DMS114 treated with DMSO at 0.1 percent for 48 hours (cell line): ENCODE measurements around the gene PODXL.
"Not testable (repeated sequence)": the region's sequence is repeated elsewhere in the genome, so short reads cannot be mapped to it uniquely, and the experiment has no call there.

Experiments used
- DNase-seq: peaks from one replicate; lab custom pipeline; 2025; ENCODE audit not compliant: unreplicated experiment; lab: John Stamatoyannopoulos, UW

PODXL gene

DNA sequence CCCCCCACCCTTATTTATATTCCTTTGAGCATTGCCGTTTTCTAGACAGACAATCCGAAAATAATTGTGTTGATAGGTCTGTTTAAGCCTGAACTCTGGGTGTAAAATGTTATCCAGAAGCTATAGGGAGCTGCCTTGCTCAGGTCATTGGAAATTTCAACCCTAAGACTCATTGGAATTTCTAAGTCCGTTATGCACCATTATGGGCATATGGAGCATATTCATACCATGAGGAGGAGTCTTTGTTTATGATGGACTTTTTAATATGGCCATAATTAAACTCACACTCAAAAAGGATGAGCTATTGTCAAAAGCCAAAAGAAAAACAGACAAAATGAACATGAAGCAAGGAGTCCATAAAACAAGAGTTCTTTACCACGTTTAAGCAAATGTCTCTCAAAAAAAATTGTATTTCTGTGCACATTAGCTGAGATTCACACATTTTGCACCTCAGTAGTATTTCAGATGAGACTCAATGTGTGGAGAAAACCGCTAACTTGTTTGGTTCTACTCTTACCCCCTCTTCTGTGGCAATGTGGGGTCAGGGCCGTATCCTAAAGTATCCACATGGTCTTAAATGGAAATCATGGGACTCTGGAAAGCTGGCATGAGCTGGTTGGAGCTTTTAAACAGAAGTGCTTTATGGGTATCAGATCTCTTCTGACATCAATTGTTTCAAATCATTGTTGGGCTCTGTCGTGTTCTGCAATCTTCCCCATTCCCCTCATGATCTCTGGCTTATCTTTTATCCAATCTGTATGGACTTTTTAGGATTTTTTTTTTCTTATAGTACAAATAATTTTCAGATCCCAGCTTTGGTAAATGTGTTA is 60.5 kb downstream of the PODXL start:
- DNase-seq, result no peak

DNA sequence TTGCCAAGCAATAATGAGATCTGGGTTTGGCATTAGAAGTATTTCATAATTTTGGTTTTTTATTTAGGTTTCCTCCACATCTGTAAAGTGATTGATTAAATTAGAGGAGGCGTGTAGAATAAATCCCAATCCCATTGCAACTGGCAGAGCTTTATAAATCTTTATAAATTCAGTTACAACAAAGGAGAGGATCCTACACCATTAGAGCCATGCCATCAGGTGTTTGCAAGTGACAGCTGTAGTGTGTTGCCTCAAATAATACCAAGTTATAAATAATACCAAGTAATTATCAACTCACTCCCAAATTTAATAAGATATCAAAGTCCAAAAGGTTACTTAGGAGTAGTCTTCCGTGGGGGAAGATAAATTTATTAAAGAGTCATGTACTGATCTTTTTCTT is 62.2 kb downstream of the PODXL start:
- DNase-seq, result no peak

DNA sequence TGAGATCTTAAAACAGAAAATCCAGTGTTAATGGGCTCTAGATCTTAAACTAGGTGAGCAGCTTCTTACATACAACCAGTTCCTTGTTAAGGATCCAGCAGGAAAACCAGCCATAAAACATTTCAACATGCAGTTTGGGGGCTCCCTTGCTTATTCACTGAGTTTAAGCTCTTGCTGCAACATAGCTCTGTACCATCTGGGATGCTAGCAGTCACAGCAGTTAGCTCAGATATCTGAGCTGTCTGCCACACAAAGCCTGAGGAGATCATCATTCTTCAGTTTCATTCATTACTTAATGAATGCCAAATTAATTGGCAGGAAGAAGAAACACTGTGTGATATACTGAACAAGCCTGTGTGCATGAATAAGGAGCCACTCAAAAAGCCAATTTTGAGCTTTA is 62.8 kb downstream of the PODXL start:
- no peak for DNase-seq

DNA sequence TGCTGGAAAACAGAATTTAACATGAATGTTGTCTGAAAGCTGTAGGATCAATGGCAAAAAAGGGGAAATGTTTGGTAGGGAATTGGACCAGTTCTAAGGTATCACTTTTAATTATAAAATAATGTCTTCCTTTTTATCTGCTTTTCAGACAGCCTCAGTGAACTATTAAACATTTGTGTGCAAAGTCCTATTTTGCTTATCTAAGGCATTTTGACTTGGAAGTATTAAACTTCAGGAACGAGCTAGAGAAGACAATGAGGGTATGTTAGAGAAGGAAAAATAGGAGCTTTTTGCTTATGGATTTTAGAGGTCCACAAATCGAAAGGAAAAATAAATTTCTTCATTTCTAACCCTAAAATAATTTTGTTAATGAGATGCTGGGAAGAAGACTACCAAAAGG is 63.3 kb downstream of the PODXL start:
- DNase-seq, result no peak

DNA sequence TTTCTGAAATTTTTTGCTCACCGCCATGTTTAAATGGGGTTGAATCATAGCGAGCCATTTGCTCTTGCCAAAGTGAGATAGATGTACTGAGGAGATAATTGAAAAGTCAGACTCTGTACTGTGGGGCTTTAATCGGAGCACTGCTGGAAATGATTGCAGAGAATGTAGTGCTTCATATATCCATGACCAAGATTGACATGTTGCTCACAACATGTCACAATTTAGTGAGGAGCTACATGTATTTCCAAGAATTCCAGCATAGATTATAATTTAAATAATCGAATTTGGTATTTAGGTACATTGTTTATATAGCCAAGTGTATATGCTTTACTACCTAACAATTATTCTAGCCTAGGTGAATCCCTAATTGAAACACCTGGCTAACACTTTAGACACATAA is 66.5 kb downstream of the PODXL start:
- no peak for DNase-seq

DNA sequence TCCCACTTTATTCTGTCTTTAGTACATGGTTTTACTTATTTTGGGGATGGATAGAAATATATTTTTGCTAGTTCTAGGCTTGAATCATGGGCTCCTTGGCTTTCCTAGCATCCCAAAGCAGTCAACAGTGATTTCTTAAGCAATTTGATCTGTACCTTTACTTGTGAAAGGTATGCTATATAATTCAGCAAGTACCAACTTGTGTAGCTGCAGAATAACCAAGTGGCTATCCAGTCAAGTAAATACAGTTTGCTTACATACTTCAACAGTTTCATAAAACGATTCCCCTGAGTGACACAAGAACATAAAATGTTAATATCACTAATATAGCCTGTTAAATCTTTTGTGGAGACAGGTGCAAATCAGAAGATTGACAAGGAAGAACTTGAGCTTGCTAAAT is 67.2 kb downstream of the PODXL start:
- DNase-seq, result no peak

DNA sequence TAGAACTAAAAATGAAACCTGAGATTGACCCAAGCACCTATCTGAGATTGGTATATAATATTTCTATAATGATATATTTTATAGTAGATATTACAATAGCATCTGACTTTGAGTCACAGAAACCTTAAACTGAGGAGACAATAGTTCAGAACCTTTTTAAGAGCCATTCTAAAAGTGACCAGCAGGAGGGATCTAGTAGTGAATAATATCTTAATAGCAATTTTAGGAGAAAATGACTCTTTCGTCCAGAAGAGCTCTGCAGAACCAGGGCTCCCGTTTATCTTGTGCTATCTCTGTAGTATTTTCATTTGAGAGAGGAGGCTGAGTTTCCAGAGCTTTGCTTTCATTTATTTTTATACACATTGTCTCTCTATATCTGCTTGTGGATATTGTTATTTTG is 68.1 kb downstream of the PODXL start:
- DNase-seq, result no peak

DNA sequence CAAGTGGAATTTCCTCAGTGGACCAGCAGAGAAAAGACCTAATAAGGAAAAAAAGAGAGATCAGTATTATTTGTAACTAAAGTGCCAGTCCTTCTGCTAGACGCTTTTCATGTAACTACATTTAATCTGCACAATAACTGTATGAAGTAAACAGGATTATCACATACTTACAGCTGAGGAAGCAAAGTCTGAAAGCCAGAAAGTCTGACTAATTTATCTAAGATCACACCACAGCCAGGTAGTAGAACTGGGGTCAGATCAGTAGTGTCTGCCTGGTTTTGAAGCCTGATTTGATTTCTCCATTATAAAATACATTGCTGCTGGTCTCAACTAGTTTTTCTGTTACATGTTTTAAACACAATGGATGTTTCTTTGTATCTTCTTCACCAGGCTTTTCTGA is 69.2 kb downstream of the PODXL start:
- no peak for DNase-seq

DNA sequence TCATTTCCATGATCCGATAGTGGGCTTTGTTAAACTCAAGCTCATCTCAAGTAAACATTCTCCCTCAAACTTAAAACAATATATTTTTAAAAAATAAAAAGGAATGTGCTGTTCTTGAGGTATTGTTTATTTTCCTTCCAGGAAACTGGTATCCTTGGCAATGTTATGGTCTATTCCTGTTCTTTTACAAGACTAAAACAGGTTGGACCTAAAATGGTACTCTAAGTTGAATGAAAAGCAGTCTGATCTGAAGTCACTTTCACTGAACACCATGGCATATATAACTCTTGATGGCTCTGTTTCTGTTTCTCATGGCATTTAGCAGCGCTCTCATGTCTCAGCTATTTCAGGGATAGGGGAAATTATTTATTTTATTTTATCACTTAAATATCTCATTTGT is 70.1 kb downstream of the PODXL start:
- no peak for DNase-seq

DNA sequence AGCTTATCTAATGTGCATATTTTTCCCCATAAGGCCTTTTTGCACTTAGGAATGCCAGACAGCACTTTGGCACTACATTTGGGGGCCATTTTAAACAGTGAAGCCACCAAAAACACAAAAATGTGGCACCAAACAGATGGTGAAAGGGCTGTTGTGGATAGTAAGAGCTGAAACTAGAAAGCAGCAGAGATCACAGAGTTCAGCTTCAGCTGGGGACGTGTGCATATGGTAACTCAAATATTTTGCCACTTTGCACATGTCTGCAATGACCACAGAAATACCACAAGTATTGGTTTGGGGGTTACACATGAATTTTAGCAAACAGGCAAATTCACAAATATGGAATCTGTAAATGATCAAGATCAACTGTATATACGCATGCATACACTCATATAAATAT is 72.8 kb downstream of the PODXL start:
- DNase-seq, result no peak

DNA sequence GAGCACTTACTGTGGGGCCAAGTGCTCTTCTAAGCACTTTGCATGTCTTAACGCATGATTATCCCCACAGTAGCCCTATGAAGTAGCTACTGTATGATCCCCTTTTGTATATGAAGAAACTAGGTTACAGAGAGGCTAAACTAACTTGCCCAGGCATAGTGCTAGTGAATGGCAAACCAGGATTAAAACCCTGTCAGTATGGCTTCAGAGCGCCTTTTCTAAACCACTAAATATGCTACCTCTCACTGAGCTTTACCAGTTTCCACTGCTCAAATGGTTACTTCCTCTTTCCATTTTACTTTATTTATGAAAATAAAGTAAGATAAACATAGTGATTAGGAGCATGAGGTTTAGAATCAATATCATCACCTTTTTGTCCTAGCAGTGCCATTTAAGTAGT is 73.6 kb downstream of the PODXL start:
- DNase-seq, result no peak

DNA sequence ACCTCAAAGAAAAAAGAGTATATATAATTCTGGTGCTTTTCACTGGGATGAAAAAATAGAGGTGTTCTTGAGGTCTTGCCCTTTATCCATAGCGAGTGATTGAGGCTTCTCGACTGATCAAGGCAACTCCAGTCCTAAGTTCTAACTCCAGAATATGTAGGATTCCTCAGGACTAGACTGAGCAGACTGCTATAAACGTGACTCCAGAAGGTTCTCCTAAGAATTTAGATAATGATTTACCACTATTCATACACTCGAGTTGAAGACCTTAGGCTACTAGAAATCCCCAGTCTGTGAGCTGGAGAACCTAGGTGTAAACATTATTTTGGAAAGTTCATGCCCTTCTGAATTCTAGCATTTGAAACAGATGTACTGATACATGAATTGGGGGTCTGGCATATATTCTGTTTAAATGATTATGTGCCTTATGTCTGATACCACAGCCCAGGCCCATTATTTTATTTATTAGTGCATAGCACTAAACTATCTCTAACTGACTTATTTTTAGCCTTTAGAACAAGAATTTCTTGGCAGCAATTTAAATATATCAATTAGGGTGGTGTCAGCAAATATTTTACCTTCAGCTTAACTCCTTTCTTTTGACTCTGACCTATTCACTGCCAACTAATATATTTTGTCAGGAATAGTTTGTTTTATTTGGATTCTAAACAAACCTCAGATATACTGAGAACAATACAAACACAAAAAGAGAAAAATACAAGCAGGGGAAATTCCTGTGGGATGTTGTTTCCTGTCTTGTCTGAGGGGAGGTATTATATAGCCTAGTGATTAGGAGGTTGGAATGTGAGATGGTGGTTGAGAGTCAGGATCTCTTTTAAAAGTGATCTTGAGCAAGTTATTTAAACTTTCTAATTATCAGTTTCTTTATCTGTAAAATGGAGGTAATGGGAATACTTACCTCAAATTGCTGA is 75.8 kb downstream of the PODXL start:
- DNase-seq, result no peak

DNA sequence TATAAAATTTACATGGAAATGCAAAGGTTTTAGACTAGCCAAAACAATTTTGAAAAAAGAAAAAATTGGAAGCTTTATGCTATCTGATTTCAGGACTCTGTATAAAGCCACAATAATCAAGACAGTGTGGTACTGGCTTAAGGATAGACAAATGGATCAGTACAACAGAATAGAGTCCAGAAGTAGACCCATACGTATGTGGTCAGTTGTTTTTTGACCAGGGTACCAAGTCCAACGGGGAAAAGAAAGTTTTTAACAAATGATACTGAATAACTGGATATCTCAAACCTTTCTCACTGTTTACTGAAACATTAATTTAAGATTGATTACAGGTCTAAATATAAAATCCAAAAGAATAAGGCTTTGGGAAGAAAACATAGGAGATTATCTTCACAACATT is 79.7 kb downstream of the PODXL start:
- no peak for DNase-seq

DNA sequence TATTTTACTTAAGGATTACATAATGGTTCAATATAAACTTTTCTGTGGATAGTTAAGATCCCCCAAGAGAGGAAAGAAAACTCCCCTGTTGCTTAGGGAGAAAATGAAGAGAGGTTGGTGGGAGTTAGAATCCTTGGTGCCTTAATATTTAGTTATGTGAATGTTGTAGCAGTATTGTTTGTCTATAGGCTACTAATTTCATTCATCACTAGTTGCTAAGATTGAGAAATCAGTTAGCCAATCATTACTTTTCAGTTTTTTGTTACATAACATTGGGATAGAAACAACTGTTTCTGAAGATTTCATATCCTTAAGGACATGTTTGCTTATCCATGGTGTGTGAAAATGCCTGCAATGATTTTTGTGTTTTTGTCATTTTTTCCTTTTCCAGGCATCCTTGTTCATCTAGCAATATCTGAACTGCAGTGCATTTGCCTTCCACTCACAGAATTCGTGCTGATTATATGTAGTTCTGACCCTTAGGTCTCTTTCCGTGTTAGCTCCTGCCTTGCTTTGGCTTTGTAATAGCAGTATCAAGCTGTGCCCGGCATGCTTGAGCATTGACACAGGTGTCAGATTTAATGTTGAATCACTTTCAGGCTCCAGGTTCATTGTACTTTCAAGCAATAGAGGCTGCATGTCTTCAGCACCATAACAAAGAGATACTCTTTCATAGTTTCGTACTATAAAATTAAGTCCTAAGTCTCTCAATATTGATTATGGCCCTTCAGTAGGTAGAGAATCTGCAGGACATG is 85.0 kb downstream of the PODXL start:
- DNase-seq, result no peak

DNA sequence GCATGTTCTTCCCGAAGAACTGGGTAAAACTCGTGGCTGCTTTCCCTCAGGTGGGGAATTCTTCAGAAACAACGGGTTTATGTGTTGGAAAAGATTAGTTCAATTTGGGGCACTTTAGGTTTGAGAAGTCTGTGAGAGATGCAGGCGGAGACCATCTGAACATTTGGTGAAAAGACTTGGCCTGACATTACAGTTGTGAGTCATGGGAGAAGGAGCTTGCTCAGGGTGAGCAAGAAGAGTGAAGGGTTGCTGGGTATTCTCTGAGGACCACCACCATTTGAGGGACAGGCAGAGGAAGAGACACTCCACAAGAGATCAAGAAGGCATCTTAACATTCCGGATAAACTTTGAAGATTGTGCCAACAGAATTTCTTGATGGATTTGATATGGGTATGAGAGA is 88.6 kb downstream of the PODXL start:
- DNase-seq, result no peak

DNA sequence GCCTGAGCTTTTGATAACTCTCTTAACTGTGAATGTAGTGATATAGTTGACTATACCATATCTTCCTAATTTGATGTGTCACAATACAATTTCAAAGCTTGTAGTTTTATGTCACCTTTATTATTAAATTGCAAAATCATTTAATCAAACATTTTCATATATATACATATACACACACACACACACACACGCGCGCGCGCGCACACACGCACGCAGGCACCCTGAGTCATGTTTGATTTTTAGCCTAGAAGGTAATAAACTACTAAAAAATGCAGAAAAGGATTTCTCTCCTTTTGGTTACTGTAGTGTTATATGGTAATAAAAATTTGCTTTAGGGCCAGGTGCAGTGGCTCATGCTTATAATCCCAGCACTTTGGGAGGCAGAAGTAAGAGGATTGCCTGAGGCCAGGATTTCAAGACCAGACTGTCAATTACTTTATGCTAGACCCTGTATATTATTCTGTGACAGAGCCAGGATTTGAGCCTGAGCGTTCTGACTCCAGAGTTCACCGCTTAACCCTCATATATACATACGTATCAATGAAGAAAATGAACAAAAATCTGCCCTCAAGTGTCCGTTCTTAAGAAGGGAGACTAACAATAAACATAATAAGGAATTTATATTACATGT is 89.6 kb downstream of the PODXL start:
- no peak for DNase-seq

DNA sequence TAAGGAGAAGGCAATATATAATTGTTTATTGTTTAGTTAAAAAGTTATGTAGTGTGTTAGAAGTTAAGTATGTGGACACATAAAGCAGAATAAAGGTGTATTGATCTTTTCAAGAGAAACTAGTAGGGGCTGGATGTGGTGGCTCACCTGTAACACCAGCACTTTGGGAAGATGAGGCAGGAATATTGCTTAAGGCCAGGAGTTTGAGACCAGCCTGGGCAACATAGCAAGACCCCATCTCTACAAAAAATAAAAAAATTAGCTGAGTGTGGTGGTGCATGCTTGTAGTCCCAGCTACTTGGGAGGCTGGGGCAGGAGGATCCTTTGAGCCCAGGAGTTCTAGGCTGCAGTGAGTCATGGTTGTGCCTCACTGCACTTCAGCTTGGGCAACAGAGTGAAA is 93.7 kb downstream of the PODXL start:
- not testable (repeated sequence) for DNase-seq

DNA sequence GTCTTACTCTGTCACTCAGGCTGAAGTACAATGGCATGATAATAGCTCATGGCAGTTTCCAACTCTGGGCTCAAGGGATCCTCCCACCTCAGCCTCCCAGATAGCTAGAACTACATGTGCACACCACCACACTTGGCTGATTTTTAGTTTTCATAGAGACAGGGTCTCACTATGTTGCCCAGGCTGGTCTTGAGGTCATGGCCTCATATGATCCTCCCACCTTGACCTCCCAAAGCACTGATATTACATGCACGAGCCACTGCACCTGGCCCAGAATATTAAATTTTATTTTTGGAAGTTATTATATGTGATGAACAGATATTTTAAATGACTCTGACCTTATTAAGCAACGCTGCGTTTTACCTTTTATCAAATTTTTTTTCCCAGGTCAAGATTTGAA is 94.4 kb downstream of the PODXL start:
- no peak for DNase-seq

DNA sequence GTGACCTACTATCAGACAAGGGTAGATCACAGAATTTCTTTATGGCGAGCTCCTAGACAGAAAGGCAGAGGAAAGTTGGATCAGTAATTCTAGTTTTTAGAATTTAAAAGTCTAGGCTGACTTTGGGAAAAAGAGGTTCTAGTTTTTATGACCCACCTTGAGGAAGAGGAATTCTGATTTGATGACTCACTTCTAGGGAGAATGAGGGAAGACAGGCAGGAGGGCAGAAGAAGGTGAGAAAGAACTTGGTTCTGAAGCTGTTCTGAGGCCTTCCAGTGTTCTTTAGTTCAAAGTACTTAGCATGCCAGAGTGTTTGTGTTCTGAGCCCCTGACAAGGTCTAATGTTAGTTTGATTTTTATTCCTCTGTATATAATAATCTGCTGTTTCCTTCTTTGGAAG is 97.2 kb downstream of the PODXL start:
- no peak for DNase-seq

DNA sequence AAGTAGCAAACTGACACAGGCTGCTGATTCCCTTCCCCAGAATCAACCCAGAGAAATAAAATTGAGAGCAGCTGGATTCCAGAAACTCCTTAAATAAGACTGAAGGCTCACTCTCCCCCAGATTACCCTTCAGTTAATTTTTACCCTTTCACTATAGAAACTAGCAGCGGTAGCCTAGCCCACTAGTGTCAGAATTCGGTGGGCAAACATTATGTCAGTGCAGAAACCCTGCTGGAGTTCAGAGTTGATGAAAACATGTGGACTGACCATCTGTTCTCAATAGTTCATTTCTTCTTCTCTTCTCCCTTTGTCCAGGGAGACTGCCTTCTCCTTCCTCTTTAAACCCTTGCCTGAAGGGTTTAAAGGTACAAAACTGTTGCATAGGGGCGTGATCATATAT is 100.1 kb downstream of the PODXL start:
- no peak for DNase-seq

DNA sequence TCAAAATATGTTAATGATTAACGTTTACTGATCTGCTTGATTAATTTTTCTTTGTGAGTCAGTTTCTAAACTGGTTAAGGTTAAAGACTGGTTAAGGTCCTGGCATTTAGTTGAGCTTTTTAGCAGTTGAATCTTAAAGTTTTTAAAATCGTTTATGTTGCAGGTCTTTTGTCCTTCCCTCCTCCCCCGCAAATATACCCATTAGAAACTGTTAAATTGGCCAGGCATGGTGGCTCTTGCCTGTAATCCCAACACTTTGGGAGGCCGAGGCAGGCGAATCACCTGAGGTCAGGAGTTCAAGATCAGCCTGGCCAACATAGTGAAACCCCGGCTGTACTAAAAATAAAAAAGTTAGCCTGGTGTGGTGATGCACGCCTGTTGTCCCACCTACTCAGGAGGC is 100.9 kb downstream of the PODXL start:
- DNase-seq, result no peak
